Adipocyte (in vitro differentiated cells): Measurements from ENCODE around the gene KCNJ5.

Experiments used
- DNase-seq: peaks from one replicate; pipeline ENCODE4 v3.0.0-alpha.2; 2015; ENCODE audit warnings: low read depth
- H3K27me3 ChIP-seq: replicated peaks from 2 replicates; pipeline ENCODE4 v1.7.0; 2013; ENCODE audit warnings: mild to moderate bottlenecking, low read length, moderate library complexity; ENCODE audit not compliant: control insufficient read depth, insufficient read depth
- H3K36me3 ChIP-seq: 2 replicates; pipeline ENCODE4 v1.7.0; 2013; ENCODE audit warnings: low read length, mild to moderate bottlenecking, moderate library complexity; ENCODE audit not compliant: control insufficient read depth, insufficient read depth, severe bottlenecking
- H3K4me1 ChIP-seq: 2 replicates; pipeline ENCODE4 v1.7.0; 2013; ENCODE audit warnings: mild to moderate bottlenecking, low read length, moderate library complexity; ENCODE audit not compliant: control insufficient read depth, insufficient read depth
- H3K4me3 ChIP-seq: 2 replicates; pipeline ENCODE4 v1.7.0; 2013; ENCODE audit warnings: mild to moderate bottlenecking, low read length, moderate library complexity
- H3K9ac ChIP-seq: 2 replicates; pipeline ENCODE4 v1.7.0; 2013; ENCODE audit warnings: mild to moderate bottlenecking, low read length, moderate library complexity
- H3K9me3 ChIP-seq: 2 replicates; pipeline ENCODE4 v1.7.0; 2013; ENCODE audit warnings: mild to moderate bottlenecking, low read length, moderate library complexity; ENCODE audit not compliant: control insufficient read depth

Gene KCNJ5

DNA sequence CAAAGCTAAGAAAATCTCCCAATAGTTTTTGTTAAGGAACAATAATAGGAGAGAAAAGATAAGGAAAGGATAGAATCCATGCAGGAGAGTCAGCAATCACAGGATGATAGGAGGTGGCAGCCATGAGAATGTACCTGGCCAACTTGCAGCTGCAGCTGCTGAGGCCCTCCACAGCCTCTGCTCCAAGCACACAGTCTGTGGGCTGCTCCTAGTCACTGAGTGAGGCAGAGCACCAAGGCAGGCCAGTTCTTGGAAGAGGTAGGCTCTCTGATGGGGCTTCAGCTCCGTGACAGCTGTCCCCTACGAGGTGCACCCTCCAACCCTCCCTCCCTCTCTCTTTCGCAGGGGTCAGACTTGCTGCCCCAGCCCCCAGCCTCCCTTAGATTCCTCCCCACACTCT is 18.6 kb upstream of the KCNJ5 start:
- Histone ChIP-seq H3K4me3 (no peak overlapping the region), H3K27me3 (peaks cover 29% of the 10 kb centered on the region), H3K36me3 (no peaks in the 10 kb centered on the region), H3K9me3 (no peaks in the 10 kb centered on the region), H3K9ac (no peak overlapping the region), H3K4me1 (no peaks in the 10 kb centered on the region)
- DNase-seq, result no peak

GRCh38 chr11:128874427-128874826 is 16.7 kb upstream of the KCNJ5 start:
- Histone ChIP-seq H3K9ac (no peak overlapping the region), H3K4me1 (no peaks in the 10 kb centered on the region), H3K36me3 (no peaks in the 10 kb centered on the region), H3K27me3 (peaks cover 45% of the 10 kb centered on the region), H3K4me3 (no peak overlapping the region), H3K9me3 (no peaks in the 10 kb centered on the region)
- no peak for DNase-seq

DNA sequence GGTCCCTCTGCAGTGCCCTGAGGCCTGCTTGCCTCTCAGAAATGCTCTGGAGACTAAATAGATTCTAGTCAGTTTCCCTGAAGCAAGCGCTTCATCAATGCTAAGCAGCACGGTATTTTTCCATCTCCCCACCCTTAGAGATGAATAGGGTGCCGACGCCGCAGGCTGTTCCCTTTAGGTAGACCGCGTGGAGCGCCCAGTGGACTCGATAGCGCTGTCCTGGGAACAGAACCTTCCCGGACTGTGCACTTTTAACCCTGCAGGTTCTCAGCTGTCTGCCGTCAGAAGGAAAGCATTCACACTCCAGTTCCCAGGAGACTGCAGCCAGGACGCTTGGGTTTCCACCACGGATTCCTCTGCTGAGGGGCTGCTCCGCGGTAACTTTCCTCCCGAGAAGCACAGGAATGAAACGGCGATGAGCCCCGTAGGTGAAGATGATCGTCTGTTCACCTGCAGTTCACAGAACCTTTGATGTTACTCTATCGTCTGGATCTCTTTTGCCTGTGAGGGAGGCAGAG is 15.0 kb upstream of the KCNJ5 start:
- no peak overlapping the region for H3K4me3 ChIP-seq
- no peak overlapping the region for H3K9ac ChIP-seq
- H3K4me1 ChIP-seq, result no peaks in the 10 kb centered on the region
- DNase-seq, result no peak
- H3K36me3 ChIP-seq, result no peaks in the 10 kb centered on the region
- H3K9me3 ChIP-seq, result no peaks in the 10 kb centered on the region
- H3K27me3 ChIP-seq, result peaks cover 40% of the 10 kb centered on the region

DNA sequence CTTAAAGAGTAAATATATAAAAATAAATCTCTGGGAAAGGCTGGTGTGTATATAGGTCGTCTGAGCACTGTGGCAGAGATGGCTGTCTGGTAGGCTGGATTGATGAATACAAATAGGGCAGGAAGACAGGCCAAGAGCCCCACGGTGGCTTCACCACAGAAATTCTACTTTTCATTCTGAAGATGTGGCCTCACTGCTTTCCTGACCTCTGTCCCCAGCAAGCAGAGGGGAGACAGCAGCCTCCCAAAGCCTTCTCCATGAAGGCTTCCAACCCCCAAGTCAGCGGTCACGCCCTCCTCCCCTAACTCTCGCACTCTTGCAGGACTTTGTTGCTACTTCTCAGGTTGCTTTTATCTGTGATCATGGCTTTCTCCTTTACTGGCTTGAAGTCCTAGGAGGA is 13.4 kb upstream of the KCNJ5 start:
- Histone ChIP-seq H3K36me3 (no peaks in the 10 kb centered on the region), H3K27me3 (peaks cover 53% of the 10 kb centered on the region), H3K4me3 (no peak overlapping the region), H3K4me1 (no peaks in the 10 kb centered on the region), H3K9ac (no peak overlapping the region), H3K9me3 (no peaks in the 10 kb centered on the region)
- no peak for DNase-seq

DNA sequence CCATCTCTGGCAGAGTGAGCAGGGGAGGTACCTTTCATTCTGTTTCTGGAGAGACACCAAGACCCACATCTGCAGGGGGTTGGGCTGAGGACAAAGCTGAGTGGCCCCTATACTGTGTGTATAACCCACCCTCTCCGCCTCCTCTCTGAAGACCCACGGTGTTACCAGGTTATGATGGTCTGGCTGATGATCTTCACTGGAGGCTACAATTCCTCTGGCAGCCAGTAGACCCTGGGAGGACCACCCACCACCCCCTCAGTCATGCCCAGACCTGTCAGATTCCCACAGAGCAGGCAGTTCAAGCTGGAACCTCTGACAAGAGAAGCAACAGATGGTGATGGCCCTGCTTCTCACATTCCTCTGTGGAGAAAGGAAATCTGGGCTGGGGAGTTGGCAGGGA is 12.7 kb upstream of the KCNJ5 start:
- H3K4me1 ChIP-seq, result no peaks in the 10 kb centered on the region
- no peak overlapping the region for H3K9ac ChIP-seq
- no peak for DNase-seq
- peaks cover 58% of the 10 kb centered on the region for H3K27me3 ChIP-seq
- H3K36me3 ChIP-seq, result no peaks in the 10 kb centered on the region
- H3K4me3 ChIP-seq, result no peak overlapping the region
- H3K9me3 ChIP-seq, result no peaks in the 10 kb centered on the region

DNA sequence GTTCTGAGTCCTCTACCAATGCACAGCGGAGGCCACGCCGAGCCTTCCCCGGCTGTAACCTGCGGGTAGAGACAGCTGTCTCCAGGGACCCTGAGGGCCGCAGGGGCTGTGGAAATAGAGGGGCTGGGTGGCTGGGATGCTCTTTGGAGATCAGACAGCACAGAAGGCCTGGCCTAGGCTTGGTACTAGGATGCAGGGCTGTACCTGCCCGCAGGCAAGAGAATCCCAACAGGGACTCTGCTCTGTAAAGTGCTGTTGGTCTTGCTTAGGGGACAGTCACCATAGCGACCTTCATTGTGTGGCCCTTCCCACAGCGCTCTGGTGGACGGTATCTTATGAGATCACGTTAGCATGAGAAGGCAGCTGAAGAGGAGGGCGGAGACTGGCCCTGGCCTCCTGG is 11.3 kb upstream of the KCNJ5 start:
- peaks cover 63% of the 10 kb centered on the region for H3K27me3 ChIP-seq
- no peak overlapping the region for H3K4me3 ChIP-seq
- no peak overlapping the region for H3K9ac ChIP-seq
- H3K9me3 ChIP-seq, result no peaks in the 10 kb centered on the region
- no peaks in the 10 kb centered on the region for H3K4me1 ChIP-seq
- DNase-seq, result no peak
- H3K36me3 ChIP-seq, result no peaks in the 10 kb centered on the region

DNA sequence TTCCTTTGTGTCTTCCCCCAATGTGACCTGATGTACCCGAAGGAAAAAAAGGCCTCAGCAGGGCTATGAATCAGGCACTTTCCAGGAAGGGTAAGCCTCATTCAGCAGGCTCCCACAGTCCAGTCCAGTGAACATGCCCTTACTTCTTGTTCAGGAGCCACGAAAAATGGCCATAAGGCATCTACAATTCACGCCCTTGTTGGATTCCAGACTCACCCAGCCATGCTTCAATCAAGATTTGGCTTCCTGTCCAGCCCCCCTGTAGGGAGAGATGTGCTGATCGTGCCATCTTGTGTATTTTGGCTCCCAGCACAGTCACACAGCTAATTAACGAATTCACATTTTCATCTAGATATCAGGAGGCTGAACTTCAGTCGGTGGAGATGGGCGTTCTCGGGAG is 9.9 kb upstream of the KCNJ5 start:
- no peaks in the 10 kb centered on the region for H3K36me3 ChIP-seq
- H3K9ac ChIP-seq, result no peak overlapping the region
- H3K27me3 ChIP-seq, result peaks cover 59% of the 10 kb centered on the region
- H3K4me3 ChIP-seq, result no peak overlapping the region
- no peaks in the 10 kb centered on the region for H3K9me3 ChIP-seq
- no peak for DNase-seq
- H3K4me1 ChIP-seq, result no peaks in the 10 kb centered on the region

DNA sequence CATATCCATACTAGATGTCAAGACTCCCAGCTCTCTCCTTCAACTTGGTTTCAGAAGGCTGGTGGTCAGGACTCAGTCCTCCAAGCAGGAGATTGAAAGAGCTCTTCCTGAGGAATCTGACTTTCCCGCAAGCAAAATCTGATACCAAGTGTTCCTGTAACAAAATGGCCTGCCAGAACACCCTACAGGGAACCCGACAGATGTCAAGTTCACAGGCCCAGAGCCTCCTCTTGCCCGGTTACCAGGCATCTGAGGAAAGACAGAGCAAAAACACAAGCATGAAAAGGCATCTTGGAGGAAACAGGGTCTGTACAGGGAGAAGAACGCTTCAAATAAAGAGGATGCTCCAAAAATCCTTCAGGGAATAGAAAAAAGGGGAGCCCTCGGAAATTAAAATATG is 8.7 kb upstream of the KCNJ5 start:
- Histone ChIP-seq H3K9ac (no peak overlapping the region), H3K27me3 (peaks cover 52% of the 10 kb centered on the region), H3K9me3 (no peaks in the 10 kb centered on the region), H3K4me3 (no peak overlapping the region), H3K4me1 (no peaks in the 10 kb centered on the region), H3K36me3 (no peaks in the 10 kb centered on the region)
- no peak for DNase-seq

- no peaks in the 10 kb centered on the region for H3K9me3 ChIP-seq
- no peak overlapping the region for H3K9ac ChIP-seq
- no peaks in the 10 kb centered on the region for H3K4me1 ChIP-seq
- H3K36me3 ChIP-seq, result no peaks in the 10 kb centered on the region
- H3K4me3 ChIP-seq, result no peak overlapping the region
- peaks cover 46% of the 10 kb centered on the region for H3K27me3 ChIP-seq
- no peak for DNase-seq
Measured at GRCh38 chr11:128884054-128884453, 7.1 kb upstream of the KCNJ5 start.

DNA sequence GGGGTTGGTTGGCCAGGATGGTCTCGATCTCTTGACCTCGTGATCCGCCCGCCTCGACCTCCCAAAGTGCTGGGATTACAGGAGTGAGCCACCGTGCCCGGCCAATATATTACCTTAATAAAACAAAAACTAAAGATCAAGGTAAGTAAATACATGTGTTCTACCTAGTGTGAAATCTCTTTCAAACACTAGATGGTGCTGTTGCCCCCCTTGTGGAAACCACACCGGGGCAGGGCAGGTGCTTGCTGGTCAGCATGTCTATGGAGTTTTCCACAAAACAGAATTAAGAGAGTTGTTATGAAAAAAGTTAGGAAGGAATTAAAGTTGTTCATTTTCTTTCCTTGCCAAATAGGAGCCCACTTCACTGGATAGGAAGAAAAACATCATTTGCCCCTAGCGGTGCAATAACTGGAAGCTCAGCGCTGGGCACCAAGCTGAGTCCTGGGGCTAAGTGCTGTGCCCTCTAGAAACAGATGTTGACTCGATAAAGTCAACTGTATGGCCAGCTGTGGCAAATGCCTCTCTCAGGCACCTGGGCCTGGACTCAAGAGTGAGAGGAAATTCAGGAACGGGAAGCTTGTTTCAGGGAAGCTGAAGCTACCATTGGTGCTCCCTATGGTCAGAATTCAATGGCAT is 6.3 kb upstream of the KCNJ5 start:
- H3K27me3 ChIP-seq, result peaks cover 50% of the 10 kb centered on the region
- H3K9me3 ChIP-seq, result no peaks in the 10 kb centered on the region
- peak; percentile 81 for DNase-seq
- no peak overlapping the region for H3K9ac ChIP-seq
- H3K4me1 ChIP-seq, result no peaks in the 10 kb centered on the region
- no peaks in the 10 kb centered on the region for H3K36me3 ChIP-seq
- H3K4me3 ChIP-seq, result no peak overlapping the region

- no peak for DNase-seq
- H3K9ac ChIP-seq, result no peak overlapping the region
- H3K4me1 ChIP-seq, result no peaks in the 10 kb centered on the region
- H3K4me3 ChIP-seq, result no peak overlapping the region
- peaks cover 54% of the 10 kb centered on the region for H3K27me3 ChIP-seq
- H3K36me3 ChIP-seq, result no peaks in the 10 kb centered on the region
- H3K9me3 ChIP-seq, result no peaks in the 10 kb centered on the region
Measured at GRCh38 chr11:128886406-128887124, 4.6 kb upstream of the KCNJ5 start.
